Testis (tissue), 2 donors: ENCODE results near the gene AMBRA1.

Experiments used
- CTCF ChIP-seq, 3 experiments: fragments of 450-650 bp in 2 of 3; fragments of 200-600 bp in 1 of 3; sonication (generic) in 1 of 3; IDR thresholded peaks; one replicate each; pipeline ENCODE4 v1.5.1; 2016 to 2019; ENCODE audit warnings: antibody characterized with exemption in 3 of 3, mild to moderate bottlenecking in 2 of 3, moderate library complexity in 1 of 3
- POLR2A ChIP-seq: fragments of 450-650 bp; IDR thresholded peaks from one replicate; pipeline ENCODE4 v1.6.1; 2017; ENCODE audit warnings: antibody characterized with exemption, mild to moderate bottlenecking, moderate library complexity

- TF ChIP-seq CTCF (IDR thresholded peaks at IDR 0.05), result no peak
- TF ChIP-seq POLR2A, result no peak
Observed at GRCh38 chr11:46642627-46643335, 49.0 kb upstream of the AMBRA1 start.
